HG02759 (cell line): ENCODE results near the gene MID1.

Experiments
- ATAC-seq: cut with Tn5 transposase; IDR thresholded peaks from one replicate; pipeline ENCODE4 v1.9.1; 2021; ENCODE audit warnings: mild to moderate bottlenecking, moderate library complexity; ENCODE audit not compliant: unreplicated experiment

The MID1 gene

DNA sequence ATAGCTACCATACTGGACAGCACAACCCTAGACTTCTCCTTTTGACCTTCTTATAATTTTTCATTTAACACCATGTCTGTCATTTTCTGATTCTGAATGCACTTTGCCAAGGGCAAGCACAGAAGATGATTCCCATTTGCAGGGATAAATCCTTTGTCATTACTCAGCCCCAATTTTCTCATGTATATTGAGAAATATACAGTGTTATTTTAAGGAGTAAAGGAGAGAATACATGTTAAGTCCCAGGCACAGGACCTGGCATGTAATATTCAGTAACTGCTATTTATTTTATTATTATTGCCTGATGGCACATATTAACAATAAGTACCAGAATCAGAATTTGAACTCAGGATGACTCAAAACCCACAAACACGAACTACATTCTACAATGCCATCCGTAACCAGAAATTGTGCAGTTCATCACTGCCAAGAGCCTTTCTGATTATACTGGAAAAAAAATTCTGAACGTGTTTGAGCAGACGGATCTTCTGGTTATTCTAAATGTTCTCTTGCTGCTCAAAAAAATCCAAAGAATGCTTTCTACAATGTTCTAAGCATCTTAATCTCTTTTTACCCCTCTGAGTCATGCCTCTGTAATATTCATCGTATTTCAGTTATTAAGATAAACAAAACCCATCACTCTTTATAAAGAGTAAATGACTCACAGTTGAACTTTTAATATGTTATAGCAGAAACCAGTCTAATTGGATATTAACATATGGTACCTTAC is 170.0 kb downstream of the MID1 start:
- ATAC-seq: no peak

DNA sequence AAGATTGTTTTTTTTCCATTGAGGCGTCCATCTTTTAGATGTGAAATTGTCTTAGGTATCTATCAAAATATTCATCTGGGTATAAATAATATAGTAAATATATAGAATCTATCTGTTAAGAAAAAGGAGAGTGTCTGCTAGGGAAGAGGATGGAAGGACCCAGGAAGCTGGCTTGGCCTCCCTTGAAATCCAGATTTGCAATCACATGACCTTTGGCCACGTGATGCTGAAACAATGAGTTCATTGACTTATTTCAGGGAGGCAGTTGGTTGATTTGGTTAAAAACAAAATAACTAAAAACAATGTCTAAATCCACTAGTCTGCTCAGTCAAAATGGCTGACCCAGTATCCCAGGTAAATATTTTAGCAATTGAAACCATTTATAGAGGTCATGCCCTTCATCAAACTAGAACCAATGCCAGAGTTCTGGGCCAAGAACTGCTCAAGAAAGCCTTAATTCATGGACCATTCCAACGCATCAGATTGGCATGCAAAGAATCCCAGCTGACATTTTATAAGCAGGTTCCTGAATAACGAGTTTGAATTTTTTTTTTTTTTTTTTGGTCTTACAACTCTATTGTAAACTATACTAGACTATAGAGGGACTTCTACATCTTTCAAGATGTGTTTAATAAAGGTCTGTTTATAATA is 172.7 kb downstream of the MID1 start:
- no peak for ATAC-seq

DNA sequence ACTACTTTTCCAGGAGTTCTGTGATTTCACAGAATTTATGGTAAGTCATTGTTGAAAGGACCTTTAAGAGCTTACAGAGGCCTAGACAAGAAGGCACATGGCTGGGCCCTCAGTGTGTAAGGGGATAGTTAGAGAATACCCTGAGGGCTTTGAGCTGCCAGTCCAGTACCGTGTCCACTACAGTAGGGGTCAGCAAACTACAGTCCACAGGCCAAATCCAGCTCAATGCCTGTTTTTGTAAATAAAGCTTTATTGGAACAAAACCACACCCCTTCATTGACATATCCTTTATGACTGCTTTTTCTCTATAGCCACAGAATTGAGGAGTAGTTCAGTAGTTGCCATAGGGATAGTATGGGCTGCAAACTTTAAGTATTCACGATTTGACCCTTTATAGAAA is 176.2 kb downstream of the MID1 start:
- no peak for ATAC-seq

DNA sequence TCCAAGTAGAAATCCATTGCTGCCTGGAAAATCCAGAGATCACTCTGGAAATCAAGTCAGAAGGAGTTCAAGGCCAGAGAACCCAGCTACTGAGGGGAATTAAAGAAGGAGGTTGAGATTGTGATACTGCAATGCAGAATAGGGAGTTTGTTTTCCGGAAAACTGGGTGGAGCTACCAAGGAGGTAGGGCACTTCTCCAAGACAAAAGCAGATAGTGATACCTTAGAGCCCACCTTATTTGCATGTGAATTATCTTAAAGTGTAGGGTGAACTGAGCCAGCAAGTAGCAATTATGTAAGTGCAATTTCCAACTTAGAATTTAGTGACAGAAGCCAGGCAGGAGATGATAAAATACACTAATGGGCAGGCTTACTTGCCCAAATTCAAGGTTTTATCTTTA is 178.9 kb downstream of the MID1 start:
- no peak for ATAC-seq

DNA sequence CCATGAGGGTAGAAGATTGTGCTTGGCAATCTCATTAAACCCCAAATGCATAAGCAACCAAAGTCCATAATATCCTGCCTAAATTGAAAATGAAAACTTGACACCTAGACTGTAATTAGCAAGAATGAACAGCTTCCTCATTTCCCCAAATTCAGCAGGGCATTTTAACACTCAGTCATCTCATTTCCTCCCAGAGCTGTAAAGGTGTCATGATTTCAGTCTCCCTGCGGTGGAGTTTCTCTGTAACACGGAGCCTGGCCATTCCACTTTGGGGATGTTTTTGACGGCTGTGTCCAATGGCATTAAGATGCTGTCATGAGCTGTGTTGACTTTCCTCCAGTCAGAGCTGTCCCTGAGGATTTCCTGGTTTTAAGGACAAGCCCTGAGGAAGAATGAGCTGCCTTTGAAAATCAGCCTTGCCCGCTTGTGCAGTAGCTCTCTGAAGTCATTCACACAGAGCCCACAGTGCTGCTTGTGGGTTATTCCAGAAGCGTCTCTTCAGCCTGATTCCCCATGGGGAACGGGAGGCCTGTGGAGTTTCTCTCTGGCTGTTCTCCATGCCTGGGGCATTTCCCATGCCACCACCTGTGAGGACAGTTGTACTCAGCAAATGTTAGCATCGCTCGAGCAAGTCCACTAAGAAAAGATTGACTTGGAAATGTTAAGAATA is 187.0 kb downstream of the MID1 start:
- ATAC-seq: no peak

DNA sequence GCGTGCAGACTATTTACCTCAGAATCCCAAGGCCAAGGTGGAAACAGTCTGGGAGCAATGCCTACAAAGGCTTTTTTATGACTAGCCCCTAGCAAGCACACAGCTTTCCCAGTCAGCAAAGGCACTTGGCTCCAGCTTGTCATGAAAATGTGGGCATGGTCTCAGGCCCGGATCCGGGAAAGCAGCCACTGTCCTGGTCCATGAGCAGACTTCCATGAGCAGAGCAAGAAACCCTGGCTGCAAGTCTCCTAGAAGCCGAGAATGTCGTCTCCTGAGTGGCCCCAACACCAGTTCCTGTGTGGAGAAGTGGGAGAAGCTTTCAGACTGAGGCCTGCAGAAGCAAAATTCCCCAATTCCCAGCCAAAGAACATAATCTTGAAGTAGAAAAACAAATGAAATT is 190.5 kb downstream of the MID1 start:
- no peak for ATAC-seq

DNA sequence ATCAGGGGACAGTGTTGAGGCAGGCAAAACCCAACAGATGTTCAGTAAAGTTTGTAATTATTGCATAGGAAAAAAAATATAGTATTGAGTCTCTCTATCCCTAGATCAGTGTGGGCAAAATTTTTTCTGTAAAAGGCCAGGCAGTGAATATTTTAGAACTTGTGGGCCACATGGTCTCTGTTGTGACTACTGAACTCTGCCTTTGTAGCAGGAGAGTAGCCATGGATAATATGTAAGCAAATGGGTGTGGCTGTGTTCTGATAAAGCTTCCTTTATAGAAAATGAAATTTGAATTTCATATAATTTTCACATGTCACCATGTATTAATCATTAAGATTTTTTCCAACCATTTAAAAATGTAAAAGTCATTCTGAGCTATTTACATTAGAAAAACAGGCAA is 193.1 kb downstream of the MID1 start:
- ATAC-seq: no peak

DNA sequence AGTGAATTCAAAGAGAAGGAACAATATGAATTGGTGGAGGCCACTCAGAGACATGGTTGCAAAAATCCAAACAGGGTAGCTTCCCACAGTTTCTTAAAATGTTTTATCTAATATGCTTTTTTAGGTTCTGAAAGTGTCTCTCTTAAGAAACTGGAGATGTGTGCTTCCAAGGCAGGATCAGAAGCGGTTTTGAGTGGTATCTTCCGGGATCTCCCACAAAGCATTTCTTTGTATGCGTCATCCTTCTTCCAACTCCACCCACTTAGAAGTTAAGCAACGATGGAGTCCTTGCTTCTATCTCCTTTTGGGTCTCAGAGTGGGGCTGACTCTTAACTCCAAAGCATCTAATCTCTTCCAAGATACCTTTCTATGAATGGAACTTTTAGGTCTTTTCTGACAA is 196.7 kb downstream of the MID1 start:
- ATAC-seq: no peak

DNA sequence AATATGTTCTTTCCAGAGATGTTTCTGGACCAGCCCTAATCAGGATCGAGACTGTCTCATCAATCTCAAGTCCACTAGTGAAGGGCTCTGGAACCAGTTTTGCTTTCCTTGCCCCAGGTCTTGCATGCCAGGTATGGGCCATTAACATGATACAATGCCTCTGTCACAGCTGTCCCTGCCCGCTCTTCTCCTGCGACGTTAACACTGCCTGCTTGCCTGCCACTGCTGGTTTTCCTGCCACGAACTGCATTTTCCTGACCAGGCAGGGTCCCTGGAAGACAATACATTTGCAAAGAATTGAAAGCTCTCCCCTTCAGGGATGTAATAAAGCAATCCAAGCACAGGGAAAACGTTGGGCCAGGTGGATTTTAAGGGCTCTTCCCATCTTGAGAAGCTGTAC is 200.3 kb downstream of the MID1 start:
- no peak for ATAC-seq

DNA sequence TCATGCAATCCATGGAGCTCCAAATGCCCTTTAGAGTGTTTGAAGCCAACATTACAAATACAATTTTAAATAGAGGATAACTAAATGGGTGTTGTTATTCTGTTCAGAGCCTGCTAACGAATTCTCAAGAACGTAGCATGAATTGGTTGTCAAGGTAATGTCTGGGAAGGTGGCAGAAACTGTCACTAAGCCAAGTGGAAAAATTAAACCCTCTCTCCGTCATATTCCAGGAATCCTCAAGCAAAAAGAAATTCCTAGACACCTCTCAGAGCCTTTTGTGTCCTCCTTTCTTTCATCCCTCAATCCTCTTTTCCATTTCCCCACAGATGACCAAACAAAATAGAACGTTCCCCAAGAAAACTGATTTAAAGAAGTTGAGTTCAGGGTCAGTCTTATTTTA is 204.0 kb downstream of the MID1 start:
- no peak for ATAC-seq

DNA sequence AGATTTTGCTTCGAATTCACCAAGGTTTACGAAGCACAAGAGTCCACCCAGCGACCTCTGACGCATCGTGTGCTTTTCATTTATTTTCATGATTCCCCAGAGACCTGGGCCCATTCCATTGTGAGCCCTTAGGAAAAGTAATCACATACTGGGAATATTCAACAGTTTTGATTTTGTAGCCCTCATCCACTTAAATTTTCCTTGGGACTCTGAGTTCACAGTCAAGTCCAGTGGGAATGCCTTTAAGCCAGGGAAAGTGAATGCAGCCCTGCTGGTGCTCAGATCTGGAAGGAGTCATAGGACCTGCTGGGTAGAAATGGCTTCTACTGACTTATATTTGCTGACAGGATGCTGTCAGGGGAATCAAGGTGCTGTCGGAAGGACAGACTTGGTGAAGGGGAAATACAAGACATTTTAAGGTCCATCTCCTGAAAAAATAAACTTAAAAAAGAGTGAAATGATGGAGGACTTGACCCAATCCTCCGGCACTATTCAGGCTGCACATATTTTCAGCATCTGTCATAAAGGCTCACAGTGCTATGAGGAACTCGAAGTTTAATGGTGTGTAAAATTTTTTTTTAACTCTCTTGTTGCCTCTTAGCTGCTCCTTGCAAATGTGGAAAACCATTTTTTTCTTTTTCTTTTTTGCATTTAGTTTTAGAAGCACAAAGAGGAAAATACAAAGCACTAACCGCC is 204.9 kb downstream of the MID1 start:
- ATAC-seq: no peak

DNA sequence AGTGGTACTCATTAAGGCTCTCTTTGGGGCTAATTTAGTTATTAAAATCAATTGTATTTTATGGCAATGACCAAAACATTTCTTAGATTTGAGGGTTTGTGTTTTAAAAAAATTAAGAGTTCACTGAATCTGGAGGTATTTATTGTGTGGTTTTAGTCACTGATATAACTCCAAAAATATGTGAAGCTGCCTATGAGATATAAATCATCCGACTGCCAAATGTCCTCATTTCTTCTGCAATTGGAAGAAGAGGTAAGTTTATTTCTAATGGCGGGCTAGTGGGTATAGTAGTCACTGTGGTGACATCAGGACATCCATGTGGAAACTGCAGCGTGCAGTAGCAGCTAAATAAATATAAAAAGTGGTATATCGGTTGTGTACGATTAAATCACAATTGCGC is 205.5 kb downstream of the MID1 start:
- ATAC-seq: no peak

DNA sequence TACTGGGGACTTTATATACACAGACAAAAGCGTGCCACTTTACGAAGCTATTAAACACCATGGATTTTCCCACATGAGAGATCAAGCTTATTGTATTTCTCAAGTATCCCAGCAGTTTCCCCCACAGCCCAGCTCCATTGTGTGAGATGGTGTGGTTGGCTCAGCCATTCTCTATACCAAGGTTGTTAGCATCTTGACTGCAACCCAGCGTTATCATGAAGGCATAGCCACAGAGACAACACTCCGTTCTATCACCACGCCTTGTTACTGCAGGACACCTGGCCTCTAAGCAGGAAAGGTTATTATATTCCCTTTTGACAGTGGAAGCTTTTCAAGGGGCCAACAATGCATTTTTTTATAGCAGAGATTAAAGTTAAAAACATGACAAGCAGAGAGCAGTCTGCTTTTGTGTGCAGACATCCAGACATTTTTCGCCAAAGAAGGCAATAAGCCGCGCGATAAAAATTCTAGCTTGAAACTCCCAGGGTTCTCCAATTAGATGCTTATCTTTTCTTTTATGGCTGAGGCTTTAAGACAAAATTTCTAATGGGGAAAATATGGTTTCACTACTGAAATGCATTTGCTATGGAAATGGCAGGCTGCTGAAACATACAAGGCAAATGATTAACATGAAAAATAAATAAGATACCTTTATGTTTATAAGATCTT is 206.1 kb downstream of the MID1 start:
- ATAC-seq: no peak

DNA sequence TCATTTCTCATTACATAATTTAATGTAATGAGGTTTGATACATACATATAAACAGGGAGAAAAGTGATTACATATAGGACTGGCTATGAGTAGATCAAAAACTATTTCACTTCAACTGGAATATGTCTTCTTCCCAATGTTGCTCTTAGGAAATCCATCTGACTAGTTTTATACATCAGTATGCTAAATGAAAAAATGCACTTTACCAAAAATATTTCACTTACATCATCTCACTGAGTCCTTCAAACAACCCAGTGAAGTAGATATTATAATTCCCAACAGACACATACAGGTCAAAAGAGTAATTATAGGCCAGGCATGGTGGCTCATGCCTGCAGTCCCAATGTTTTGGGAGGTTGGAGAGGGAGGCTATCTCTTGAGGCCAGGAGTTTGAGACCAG is 215.9 kb downstream of the MID1 start:
- no peak for ATAC-seq

DNA sequence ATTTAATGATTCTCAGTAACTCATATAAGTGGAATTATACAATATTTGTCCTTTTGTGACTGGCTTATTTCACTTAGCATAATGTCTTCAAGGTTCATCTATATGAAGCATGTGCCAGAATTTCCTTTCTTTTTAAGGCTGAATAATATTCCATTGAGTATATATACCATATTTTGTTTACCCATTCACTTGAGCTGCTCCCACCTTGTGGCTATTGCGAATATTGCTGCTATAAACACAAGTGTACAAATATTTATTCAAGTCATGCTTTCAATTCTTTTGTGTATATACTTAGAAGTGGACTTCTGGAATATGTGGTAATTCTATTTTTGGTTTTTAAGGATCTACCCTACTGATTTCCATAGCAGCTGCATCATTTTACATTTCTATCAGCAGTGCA is 219.1 kb downstream of the MID1 start:
- no peak for ATAC-seq

DNA sequence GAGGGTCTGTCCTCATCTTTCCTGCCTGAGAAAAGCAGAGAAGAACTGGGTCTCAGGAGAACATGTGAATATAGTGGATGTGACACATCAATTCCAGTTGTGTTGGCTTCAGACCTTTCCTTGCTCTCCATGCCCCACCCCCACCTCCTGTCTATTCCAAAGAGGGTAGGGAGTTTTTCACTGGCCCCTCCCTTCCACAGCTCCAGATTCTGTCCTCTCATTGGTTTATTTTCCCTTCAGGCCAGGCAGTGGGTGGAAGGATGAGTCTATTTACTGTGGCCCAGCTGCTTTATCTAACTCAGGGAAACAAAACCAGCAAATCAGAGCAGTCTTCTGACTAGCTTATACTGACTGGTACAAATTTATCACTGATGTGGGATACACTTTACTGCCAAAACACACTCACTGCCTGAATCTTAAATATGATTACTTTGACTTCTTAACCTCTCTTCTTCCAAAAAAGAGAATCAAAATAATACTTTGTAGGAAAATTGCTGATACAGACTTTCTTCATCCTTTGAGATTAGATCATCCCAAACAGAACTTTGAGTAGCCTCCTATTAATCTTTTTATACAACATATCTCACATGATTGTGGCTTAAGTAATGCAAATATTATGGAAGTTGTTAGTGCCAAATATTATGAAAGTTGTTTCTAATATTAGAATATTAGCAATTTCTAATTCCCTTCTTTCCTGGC is 221.2 kb downstream of the MID1 start:
- ATAC-seq: no peak

DNA sequence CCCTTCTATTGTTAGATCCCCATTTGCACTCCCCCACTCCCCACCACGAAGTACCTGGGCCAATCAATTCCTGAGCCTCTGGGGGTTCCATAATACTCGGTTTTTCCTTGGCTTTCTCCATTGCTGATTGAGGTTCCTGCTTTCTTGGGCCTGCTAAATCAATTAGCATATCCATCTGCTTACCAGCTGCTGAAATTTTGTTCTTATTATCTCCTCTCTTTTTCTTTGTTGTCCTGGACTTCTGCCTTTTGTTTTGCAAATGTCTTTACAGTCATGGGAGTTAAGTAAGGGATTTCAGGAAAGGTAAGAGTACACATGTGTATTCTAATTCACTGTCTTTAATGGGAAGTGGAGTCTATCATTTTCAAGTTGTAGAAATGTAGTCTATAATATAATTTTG is 222.2 kb downstream of the MID1 start:
- no peak for ATAC-seq

DNA sequence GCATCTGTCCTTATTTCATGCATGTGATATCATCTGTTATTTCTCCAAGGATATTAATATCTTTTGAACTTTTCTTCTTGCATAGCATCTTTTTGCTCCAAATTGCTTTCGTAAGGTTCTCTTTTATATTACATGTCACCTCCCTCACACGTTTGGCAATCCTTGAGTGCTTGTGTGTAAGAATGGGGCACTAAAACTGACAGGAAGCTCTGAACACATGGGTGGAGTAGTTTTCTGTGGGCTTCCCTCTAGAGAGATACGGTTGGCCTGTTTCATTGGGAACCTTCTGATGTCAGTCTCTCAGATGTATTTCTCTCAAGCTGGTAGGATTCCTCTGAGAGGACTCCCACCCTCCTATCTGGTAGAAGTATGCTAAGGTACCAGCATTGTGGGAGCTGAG is 223.0 kb downstream of the MID1 start:
- ATAC-seq: no peak

DNA sequence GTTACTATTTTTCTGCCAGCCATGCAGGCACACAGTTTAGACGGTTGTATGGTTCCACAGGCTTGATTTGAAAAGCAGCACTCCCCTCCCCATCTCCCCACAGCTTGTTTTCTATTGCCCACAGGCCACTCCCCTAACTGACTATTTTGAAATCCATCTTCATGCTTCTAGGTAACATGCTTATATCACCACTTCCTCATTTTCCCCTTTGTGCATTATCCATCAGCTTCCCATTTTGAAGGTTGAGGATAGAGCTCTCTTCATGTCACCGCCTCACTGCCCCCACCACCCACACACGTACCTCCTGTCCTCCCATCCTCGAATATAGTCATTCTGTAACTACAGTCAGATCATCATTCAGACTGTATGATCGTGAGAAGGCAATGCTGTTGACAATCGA is 224.7 kb downstream of the MID1 start:
- no peak for ATAC-seq
